ENCODE results near the gene LGALS8. TPM values are rescaled to one million over a fixed set of nuclear protein-coding genes. Genes with fewer than 3 reads are reported as not detected.

Gene LGALS8
- total RNA-seq, 1 experiment from 2014 or later: 30.7 TPM

GRCh38 chr1:236575523-236575922 lies 51.7 kb downstream of the LGALS8 start:
- Histone ChIP-seq H3K9me2 (ENCODE audit: insufficient read depth) (no peaks in the 10 kb centered on the region), H3K4me2 (ENCODE audit: low read length) (no peak overlapping the region), H3K9me3 (ENCODE audit: control insufficient read depth in 1 of 2, insufficient read depth in 1 of 2, low read depth in 1 of 2, low read length in 2 of 2) (no peaks in the 10 kb centered on the region), H3K4me1 (ENCODE audit: control insufficient read depth in 1 of 2, insufficient read depth in 2 of 2, low read length in 2 of 2) (no peaks in the 10 kb centered on the region), H3K36me3 (ENCODE audit: control insufficient read depth in 1 of 2, insufficient read depth in 2 of 2, low read length in 2 of 2) (peaks cover 57 to 71% of the 10 kb centered on the region in 2 experiments), H3K9ac (ENCODE audit: low read length) (no peak overlapping the region), H3K27me3 (ENCODE audit: insufficient read depth, low read length) (no peaks in the 10 kb centered on the region), H4K20me1 (ENCODE audit: insufficient read depth) (peaks cover 7% of the 10 kb centered on the region; the same call in 1 of the 2 replicates), H2AFZ (ENCODE audit: low read depth, low read length, poor library complexity, severe bottlenecking) (no peak overlapping the region), H3K27ac (ENCODE audit: low read depth, low read length) (no peak overlapping the region), H3K79me2 (ENCODE audit: insufficient read depth, low read length) (0 out of 2 replicates have a peak, but pooled peaks cover 3% of the 10 kb centered on the region), H3K4me3 (replicated peaks in 1 of 2; ENCODE audit: low read depth in 1 of 2, low read length in 2 of 2) (no peak overlapping the region)
- no peak for ATAC-seq
- ChIA-PET POLR2A (no interaction called here), CTCF (no interaction called here), RAD21 (ENCODE audit: low non-redundant PET in 1 of 2, low total read pairs in 2 of 2, uncharacterized antibody in 2 of 2, unreplicated experiment in 2 of 2) (no interaction called here)
- no TSS peak for BruUV-seq (replicated peaks)
- TF ChIP-seq SP1 (IDR thresholded peaks at IDR 0.05; ENCODE audit: low read depth) (no peak), ZFX (IDR thresholded peaks at IDR 0.05) (no peak), ZBTB33 (IDR thresholded peaks at IDR 0.05; ENCODE audit: extremely low read depth, insufficient replicate concordance, low read length) (no peak), ATF3 (IDR thresholded peaks at IDR 0.05) (no peak), ZNF274 (IDR thresholded peaks at IDR 0.05; ENCODE audit: low read depth, low read length) (no peak), EZH2phosphoT487 (IDR thresholded peaks at IDR 0.05; ENCODE audit: borderline replicate concordance) (no peak), TCF7L2 (IDR thresholded peaks at IDR 0.05; ENCODE audit: borderline replicate concordance, extremely low read depth, insufficient read depth, insufficient read length) (no peak), EZH2 (IDR thresholded peaks at IDR 0.05) (no peak), JUND (IDR thresholded peaks at IDR 0.05) (no peak), RAD21 (IDR thresholded peaks at IDR 0.05; ENCODE audit: low read depth) (no peak), EGR1 (IDR thresholded peaks at IDR 0.05; ENCODE audit: low read depth) (no peak), CBX3 (IDR thresholded peaks at IDR 0.05; ENCODE audit: low read depth) (no peak)
- DNase-seq (ENCODE audit: low read depth, low spot score): no peak
- intact Hi-C loops (cut with micrococcal nuclease): no loop called here
